ENCODE data around the gene BRPF3. TPM values are rescaled to one million over a fixed set of nuclear protein-coding genes. Genes with fewer than 3 reads are reported as not detected.

Gene BRPF3
- total RNA-seq, 1 donor from 2014 or later, result 32.0 TPM

DNA sequence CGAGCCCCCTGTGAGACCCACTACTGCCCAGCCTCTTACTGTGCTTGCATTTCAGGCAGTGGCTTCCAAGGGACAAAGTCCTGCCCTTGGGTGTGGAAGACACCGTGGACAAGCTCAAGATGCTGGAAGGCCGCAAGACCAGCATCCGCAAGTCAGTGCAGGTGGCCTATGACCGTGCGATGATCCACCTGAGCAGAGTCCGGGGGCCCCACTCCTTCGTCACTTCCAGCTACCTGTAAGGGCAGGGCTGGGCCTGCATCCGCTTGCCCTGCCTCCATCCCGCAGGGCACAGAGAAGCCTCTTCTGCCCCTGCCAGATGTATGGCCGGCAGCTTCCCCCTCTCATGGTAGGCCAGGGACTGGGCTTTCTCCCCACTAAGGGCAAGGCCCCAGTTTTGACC, 33.8 kb downstream of the BRPF3 start:
- Histone ChIP-seq H3K27ac (no peak overlapping the region), H3K27me3 (ENCODE audit: low read depth) (no peaks in the 10 kb centered on the region), H3K4me1 (no peaks in the 10 kb centered on the region), H3K36me3 (peaks cover 82% of the 10 kb centered on the region), H3K9me3 (no peaks in the 10 kb centered on the region), H3K4me3 (no peak overlapping the region)
- intact Hi-C loops (cut with DNase I), result no loop called here
- ATAC-seq (no peak), DNase-seq (no peak)
- TF ChIP-seq, protein P1, sequence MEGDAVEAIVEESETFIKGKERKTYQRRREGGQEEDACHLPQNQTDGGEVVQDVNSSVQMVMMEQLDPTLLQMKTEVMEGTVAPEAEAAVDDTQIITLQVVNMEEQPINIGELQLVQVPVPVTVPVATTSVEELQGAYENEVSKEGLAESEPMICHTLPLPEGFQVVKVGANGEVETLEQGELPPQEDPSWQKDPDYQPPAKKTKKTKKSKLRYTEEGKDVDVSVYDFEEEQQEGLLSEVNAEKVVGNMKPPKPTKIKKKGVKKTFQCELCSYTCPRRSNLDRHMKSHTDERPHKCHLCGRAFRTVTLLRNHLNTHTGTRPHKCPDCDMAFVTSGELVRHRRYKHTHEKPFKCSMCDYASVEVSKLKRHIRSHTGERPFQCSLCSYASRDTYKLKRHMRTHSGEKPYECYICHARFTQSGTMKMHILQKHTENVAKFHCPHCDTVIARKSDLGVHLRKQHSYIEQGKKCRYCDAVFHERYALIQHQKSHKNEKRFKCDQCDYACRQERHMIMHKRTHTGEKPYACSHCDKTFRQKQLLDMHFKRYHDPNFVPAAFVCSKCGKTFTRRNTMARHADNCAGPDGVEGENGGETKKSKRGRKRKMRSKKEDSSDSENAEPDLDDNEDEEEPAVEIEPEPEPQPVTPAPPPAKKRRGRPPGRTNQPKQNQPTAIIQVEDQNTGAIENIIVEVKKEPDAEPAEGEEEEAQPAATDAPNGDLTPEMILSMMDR (IDR thresholded peaks at IDR 0.05), result no peak

DNA sequence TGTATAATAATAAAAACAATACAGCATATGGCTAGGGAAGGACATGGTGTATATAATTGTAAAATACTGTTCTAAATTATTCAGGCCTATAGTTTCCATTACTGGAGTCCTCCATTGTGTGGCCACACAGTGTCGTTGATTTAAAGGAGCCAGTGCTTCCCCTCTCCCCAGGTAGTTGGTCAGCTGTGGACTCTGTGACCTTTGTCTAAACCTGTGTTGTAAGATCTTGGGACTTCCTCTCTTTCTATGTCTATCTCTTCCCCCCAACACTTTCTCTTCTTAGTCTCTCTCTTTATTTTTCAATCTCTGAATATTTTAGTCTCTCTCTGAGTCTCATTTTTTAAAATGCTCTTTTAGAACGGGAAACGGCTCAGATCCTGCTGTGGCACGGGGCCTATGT, 35.6 kb downstream of the BRPF3 start:
- intact Hi-C loops (cut with DNase I), result no loop called here
- TF ChIP-seq, protein P1 (IDR thresholded peaks at IDR 0.05), result no peak
- ATAC-seq, result no peak

DNA sequence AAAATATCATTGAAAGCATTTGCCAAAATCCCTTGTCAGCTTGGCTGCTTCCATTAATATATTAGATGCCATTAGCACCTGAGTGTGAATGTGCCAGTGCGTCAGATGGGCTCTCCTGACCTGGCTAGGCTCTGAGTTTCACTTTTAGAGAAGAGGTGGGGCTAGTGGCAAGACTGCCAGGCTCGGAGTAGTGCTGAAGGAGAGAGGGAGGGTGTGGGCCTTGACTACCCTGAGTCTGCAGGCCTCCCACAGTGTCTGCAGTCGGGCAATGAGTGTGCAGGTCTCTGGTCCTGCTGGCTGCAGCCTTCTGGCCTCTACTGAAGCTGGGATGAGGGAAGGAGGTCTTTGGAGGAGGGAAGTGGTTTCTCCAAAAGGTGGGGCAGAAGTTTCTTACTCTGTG, 38.8 kb downstream of the BRPF3 start:
- ATAC-seq (peak; percentile 63 to 64), DNase-seq (no peak)
- H3K27me3 ChIP-seq (ENCODE audit: low read depth), result no peaks in the 10 kb centered on the region

More for the DNA sequence above, 35.6 kb downstream of the BRPF3 start:
- peaks cover 64% of the 10 kb centered on the region for H3K36me3 ChIP-seq
- no peaks in the 10 kb centered on the region for H3K4me1 ChIP-seq
- H3K27ac ChIP-seq, result no peak overlapping the region
- no peaks in the 10 kb centered on the region for H3K27me3 ChIP-seq (ENCODE audit: low read depth)
- no peak for DNase-seq
- no peaks in the 10 kb centered on the region for H3K9me3 ChIP-seq
- no peak overlapping the region for H3K4me3 ChIP-seq

DNA sequence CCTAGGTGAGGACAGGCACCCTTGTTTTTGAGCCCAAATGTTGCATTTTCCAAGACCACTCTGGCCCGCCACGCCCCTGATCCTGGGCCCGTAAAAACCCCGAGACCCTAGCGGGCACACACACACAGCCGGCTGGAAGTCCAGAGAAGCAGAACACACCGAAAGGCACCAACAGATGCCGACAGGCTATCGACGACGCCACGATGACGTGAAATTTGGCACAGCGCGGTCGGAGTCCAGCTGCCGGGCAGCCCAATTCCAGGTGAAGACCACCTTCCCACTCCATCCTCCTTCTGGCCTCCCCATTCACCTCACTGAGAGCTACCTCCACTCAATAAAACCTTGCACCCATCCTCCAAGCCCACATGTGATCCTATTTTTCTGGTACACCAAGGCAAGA, 39.3 kb downstream of the BRPF3 start:
- H3K27me3 ChIP-seq (ENCODE audit: low read depth), result no peaks in the 10 kb centered on the region
- no peak for DNase-seq
- ATAC-seq, result no peak
- no peaks in the 10 kb centered on the region for H3K9me3 ChIP-seq
- TF ChIP-seq, protein P1 (IDR thresholded peaks at IDR 0.05), result no peak
- H3K4me3 ChIP-seq, result no peak overlapping the region
- H3K27ac ChIP-seq, result no peak overlapping the region
- intact Hi-C loops (cut with DNase I), result no loop called here
- no peaks in the 10 kb centered on the region for H3K4me1 ChIP-seq
- peaks cover 27% of the 10 kb centered on the region for H3K36me3 ChIP-seq

More for the DNA sequence above, 38.8 kb downstream of the BRPF3 start:
- Histone ChIP-seq H3K9me3 (no peaks in the 10 kb centered on the region), H3K4me1 (no peaks in the 10 kb centered on the region), H3K27ac (no peak overlapping the region), H3K36me3 (peaks cover 32% of the 10 kb centered on the region), H3K4me3 (no peak overlapping the region)
- TF ChIP-seq, protein P1 (IDR thresholded peaks at IDR 0.05), result no peak
- intact Hi-C loops (cut with DNase I), result no loop called here

DNA sequence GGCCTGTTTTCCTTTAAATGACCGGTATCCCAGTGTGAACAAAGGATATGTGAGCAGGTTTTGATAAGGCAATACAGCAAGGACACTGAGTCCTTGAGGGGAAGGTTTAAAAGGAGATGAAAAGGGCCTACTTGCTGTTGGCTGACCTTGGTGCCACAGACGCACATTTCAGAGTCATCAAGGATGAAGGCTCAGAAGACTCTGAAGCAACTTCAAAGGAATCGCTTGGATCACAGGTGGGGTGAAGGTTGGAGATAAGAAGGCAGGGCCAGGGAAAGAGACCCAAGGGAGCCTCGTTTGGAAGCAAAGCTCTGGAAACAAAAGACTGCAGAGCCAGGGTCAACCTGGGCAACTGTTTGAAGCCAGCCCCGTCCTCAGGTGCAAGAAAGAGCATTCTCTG, 43.2 kb downstream of the BRPF3 start:
- intact Hi-C loops (cut with DNase I), result no loop called here
- Histone ChIP-seq H3K36me3 (no peaks in the 10 kb centered on the region), H3K27me3 (ENCODE audit: low read depth) (no peaks in the 10 kb centered on the region), H3K27ac (no peak overlapping the region), H3K4me1 (no peaks in the 10 kb centered on the region), H3K4me3 (no peak overlapping the region), H3K9me3 (no peaks in the 10 kb centered on the region)
- TF ChIP-seq, protein P1 (IDR thresholded peaks at IDR 0.05), result no peak
- DNase-seq (no peak), ATAC-seq (no peak)

DNA sequence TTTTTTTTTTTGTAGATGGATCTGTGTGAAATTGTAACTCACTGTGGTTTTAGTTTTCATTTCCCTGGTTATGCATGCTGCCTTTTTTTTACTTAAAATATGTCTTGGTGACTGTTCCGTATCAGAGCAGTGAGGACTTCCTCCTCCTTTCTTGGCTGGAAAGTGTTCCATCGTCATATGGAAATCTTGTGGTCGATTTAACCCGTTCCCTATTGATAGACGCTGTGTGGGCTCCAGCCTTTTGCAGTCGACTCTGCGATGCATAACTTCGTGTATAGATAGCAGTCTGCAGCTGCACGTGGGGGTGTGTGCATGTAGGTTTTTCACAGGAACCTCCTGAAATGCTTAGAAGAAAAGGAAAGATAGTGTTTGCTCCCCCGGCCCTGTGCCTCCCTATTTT, 45.2 kb downstream of the BRPF3 start:
- DNase-seq, result no peak
- Histone ChIP-seq H3K4me3 (no peak overlapping the region), H3K27me3 (ENCODE audit: low read depth) (no peaks in the 10 kb centered on the region), H3K4me1 (no peaks in the 10 kb centered on the region), H3K36me3 (no peaks in the 10 kb centered on the region), H3K9me3 (no peaks in the 10 kb centered on the region), H3K27ac (no peak overlapping the region)
- peak in 1 of 2 donors; percentile 62 for ATAC-seq
- intact Hi-C loops (cut with DNase I), result no loop called here
- TF ChIP-seq, protein P1 (IDR thresholded peaks at IDR 0.05), result no peak

Measured in lower lobe of right lung (tissue), 2 donors.